GM23248 (cell line): ENCODE measurements around the gene PHLPP1.

Experiments
- EZH2 ChIP-seq: fragments of 200-600 bp; sonication (generic); IDR thresholded peaks from 2 replicates; pipeline ENCODE4 v1.6.1; 2018; ENCODE audit warnings: antibody characterized with exemption, mild to moderate bottlenecking; ENCODE audit not compliant: insufficient read depth, poor library complexity, severe bottlenecking
- EZH2phosphoT487 ChIP-seq: fragments of 200-600 bp; sonication (generic); IDR thresholded peaks from 2 replicates; pipeline ENCODE4 v1.6.1; 2018; ENCODE audit warnings: antibody characterized with exemption, moderate library complexity, mild to moderate bottlenecking, low read depth; ENCODE audit not compliant: insufficient read depth

DNA sequence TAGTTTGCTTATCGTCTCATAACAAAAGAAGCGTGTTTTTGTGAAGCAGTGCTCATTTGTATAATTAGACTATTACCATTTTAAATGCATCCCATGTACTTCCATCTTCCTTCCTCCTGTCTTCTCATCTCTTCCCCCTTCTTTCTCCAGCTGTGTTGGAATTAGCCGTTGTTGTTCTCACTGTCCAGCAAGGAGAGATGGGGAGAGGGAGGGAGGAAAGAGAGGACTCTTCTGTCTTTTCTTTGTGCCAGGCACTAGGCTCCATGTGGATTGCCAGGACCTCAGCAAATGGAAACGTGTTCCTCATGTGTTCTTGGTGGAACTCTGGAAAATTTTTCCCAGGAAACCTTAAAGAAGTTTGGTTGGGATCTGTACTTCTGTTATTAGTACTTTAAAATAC, 131.7 kb downstream of the PHLPP1 start:
- TF ChIP-seq EZH2: no peak
- TF ChIP-seq EZH2phosphoT487: no peak
